NCI-H82 (cell line): ENCODE results near the gene VRK3.
A peak's percentile ranks its signal among the peaks of the same experiment; 100 is the strongest.
"Not testable (repeated sequence)": the region's sequence is repeated elsewhere in the genome, so short reads cannot be mapped to it uniquely, and the experiment has no call there.

Source experiments
- DNase-seq: peaks from one replicate; lab custom pipeline; 2025; lab: John Stamatoyannopoulos, UW

Gene VRK3, protein sequence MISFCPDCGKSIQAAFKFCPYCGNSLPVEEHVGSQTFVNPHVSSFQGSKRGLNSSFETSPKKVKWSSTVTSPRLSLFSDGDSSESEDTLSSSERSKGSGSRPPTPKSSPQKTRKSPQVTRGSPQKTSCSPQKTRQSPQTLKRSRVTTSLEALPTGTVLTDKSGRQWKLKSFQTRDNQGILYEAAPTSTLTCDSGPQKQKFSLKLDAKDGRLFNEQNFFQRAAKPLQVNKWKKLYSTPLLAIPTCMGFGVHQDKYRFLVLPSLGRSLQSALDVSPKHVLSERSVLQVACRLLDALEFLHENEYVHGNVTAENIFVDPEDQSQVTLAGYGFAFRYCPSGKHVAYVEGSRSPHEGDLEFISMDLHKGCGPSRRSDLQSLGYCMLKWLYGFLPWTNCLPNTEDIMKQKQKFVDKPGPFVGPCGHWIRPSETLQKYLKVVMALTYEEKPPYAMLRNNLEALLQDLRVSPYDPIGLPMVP

DNA sequence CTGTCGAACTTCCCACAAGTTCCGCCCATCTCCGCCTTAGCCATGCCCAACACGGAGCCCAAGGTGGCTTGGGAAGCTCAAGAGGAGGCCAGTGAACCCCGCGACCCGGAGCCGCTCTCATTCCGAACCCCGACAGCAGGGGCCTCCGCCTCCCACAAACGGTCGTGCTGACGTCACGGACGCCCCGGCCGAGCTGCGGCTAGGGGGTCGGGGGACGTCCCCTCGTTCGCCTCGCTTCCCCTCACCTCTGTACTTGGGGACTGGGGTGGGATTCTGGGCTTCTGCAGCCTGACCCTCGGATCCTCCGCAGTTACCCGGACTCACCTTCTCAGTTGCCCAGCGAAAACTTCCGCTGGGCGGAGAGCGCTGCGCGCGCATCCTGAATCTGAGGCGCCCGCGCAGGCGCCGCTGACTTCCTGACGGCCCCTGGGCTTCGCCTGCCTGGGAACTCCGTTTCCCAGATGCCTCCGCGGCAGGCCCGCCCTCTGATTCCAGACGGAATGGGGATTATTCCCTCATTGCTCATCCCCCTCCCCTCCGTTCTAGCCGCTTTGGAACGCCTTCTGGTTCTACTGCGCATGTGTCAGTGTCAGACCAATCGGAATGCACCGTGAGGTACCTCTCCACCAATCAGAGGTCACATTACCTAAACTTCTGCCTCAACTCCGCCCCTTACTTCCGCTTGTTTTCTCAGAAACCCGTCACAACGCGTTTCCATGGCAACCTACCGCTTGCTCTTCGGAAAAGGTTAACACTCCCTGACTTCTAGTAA lies at the start of gene VRK3:
Gene VRK3 (minus strand): TSS at position 351 of the 772 bp plus-strand sequence. CDS start 9,210 bp downstream, outside the sequence.
- DNase-seq, result peak; percentile 100

DNA sequence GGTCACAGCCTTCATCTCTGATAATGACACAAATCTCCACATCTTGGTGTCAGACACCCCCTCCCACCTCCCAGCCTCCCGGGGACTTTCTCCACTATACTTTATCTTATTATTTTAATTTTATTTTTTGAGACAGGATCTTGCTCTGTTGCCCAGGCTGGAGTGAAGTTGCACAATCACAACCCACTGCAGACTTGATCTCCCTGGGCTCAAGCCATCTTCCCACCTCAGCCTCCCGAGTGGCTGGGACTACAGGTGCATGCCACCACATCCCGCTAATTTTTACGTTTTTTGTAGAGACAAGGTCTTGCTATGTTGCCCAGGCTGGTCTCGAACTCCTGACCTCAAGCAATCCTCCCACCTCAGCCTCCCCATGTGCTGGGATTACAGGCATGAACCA lies 43.2 kb upstream of the VRK3 start:
- not testable (repeated sequence) for DNase-seq

- no peak for DNase-seq
Measured at GRCh38 chr19:50067575-50067974, 42.4 kb upstream of the VRK3 start.

- no peak for DNase-seq
Measured at GRCh38 chr19:50065938-50066337, 40.8 kb upstream of the VRK3 start.

- no peak for DNase-seq
Measured at GRCh38 chr19:50061650-50062049, 36.5 kb upstream of the VRK3 start.

GRCh38 chr19:50060107-50060506 lies 34.9 kb upstream of the VRK3 start:
- no peak for DNase-seq

DNA sequence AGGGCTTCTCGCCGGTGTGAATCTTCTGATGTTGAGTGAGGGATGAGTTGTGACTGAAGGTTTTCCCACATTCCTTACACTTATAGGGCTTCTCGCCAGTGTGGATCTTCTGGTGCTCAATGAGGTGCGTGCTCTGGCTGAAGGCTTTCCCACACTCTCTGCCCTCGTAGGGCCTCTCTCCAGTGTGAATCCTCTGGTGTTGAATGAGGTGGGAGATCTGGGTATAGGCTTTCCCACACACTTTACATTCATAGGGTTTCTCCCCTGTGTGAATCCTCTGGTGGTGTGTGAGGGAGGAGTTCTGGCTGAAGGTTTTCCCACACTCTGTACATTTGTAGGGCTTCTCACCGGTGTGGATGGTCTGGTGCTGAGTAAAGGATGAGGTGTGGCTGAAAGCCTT lies 33.9 kb upstream of the VRK3 start:
- DNase-seq, result no peak

DNA sequence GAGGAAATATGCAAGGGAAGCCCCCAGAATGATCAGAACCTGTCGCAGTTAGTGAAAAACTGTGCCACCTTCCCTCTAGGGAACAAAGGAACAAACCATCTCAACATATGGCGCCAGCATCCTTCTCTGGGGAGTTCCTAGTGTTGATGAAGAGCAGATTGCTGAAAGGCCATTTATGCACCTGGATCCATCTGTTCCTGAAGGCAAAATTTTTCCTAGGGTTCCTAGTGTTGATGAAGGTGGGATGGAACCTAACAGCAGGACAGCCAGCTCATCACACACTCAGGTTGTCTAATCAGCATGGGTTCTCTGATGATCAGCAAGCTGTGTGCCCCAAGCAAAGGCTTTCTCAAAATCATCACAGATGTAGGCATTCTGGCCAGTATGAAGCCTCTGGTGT lies 33.3 kb upstream of the VRK3 start:
- no peak for DNase-seq

DNA sequence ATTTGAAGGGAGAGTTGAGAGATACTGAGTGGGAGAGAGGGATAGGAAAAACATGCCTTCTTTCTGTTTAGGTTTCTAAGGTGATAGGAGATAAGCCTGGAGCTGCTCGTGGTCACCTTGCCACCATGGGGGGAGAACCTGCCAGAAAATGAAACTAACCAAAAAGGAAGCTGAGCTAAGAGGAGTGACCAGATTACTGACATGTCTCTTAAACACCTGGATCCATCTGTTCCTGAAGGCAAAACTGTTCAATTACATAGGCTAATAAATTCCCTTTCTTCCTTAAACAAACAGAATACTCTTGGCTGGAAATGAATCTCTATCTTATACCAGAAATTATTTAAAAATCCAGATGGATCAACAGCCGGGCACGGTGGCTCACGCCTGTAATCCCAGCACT lies 27.9 kb upstream of the VRK3 start:
- DNase-seq, result no peak

DNA sequence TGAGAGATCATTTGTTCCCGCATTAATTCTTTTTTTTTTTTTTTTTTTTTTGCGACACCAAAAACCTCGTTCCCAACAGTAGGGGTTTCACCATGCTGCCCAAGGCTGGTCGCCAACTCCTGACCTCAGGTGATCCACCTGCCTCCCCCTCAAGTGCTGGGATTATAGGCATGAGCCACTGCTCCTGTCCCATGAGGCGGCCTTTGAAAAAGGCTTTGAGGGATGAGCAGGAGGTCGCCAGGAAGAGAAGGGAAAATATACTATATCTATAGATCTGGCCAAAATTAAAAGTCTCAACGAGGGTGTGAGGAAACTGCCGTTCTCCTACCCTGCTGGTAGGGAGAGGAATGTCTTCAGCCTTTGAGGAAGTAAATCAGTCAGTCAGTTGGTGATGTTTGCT lies 26.8 kb upstream of the VRK3 start:
- DNase-seq, result no peak

DNA sequence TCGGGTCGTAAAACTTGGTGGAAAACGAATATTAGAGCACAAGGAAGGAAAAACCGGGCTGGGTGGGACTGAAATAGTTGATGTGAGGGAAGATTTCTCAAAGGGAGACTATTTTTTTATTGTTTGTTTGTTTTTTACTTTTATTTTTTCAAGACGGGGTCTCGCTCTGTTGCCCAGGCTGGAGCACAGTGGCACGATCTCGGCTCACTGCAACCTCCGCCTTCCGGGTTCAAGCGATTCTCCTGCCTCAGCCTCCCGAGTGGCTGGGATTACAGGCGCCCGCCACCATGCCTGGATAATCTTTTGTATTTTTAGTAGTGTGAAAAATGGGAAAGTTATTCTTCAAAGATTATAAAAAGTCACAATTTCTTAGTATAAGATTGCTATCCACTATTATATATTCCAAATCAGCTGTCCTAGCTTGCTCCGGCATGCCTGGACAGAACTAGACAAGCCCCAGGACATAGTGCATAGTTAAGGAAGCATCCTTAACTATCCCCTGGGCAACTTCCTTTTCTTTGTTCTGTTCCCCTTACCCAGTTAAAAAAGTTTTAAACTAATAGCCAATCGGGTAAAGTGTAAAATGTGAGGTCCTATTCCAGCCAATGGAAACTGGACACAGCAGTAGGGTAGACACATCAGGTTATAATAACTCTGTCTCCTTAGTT lies 26.2 kb upstream of the VRK3 start:
- not testable (repeated sequence) for DNase-seq

DNA sequence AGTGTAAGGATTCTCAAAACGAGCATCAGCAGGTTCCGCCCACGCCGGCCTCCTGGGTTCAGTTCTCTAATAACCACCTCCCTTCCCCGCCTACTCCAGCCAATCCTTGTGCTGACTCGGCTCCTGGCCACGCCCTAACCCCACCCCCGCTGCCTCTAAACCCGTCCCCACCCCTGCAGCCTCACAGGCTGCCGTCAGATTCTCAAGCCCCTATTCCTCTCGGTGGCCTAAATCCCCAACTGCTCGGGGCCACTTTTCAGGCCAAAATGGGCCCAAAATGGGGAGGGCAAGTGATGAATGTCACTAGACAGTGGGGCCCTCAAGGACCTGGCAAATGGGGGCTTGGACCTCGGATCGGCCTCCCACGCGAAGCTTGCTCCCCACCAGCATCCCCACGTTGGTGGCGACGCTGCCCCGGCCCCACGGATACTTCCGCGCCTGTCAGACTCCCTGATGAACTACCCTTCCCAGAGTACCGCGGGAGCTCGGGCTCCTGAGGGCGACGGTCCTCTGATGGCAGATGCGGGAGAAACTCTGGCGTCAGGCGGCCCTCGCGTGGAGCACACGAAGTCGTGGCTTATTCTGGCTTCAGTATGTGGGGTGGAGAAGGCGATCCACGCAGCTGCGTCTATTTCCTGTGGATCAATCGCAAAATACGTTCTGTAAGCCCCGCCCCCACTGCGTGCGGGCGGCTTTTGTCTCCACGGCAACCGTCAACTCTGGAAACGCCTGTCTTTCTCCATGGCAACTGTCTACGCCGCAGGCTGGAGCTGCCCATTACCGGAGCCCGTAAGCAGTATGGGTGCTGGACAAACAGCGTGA lies 25.4 kb upstream of the VRK3 start:
- peak; percentile 84 for DNase-seq

DNA sequence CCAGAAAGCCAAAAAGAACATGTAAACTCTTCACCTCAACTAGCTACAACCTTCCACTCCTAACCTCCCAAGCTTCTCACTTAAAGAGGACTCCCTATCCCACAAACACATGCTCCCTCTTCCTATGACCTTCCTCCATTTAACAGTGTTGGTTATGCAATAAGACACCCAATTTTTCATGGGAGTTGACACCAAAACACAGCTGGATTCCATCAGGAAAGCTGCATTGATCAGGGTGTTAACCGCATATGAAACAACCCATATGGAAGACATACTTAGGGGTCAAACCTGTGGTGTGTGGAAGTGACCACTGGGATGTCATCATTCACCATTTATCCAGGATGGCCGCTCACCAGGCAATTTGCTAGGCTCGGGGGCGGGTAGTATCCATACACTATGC lies 22.5 kb upstream of the VRK3 start:
- no peak for DNase-seq

DNA sequence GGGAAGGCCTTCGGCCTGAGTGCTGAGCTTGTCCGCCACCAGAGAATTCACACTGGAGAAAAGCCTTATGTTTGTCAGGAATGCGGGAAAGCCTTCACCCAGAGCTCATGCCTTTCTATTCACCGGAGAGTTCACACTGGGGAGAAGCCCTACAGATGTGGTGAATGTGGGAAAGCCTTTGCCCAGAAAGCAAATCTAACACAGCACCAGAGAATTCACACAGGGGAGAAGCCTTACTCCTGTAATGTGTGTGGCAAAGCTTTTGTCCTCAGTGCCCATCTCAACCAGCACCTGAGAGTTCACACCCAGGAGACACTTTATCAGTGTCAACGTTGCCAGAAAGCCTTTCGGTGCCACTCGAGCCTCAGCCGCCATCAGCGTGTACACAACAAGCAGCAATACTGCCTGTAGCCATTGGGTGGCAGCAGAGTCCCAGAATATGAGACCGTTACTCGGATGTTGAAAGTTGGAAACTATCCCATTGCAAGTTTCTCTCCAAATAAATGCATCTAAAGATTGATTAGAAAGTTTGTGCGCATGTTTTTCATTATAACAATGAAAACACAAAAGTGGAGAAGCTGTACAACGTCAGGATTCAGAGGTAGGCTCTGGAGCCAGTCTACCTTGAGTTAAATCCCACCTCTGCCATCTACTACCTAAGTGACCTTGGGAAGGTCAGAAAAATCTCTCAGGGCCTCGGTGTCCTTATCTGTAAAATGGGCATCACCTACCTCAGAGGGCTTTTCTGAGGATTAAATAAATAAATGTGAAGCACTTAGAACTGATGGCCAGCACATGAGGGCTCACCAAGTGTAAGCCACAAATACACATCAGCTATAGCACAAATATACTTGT lies 21.7 kb upstream of the VRK3 start:
- peak; percentile 12 for DNase-seq

- DNase-seq, result no peak
Measured at GRCh38 chr19:50044922-50045321, 19.8 kb upstream of the VRK3 start.

- DNase-seq, result no peak
Measured at GRCh38 chr19:50043967-50044366, 18.8 kb upstream of the VRK3 start.

GRCh38 chr19:50042363-50043024 lies 17.3 kb upstream of the VRK3 start:
- no peak for DNase-seq

GRCh38 chr19:50040967-50041366 lies 15.8 kb upstream of the VRK3 start:
- DNase-seq, result no peak

- no peak for DNase-seq
Measured at GRCh38 chr19:50039968-50040367, 14.8 kb upstream of the VRK3 start.

DNA sequence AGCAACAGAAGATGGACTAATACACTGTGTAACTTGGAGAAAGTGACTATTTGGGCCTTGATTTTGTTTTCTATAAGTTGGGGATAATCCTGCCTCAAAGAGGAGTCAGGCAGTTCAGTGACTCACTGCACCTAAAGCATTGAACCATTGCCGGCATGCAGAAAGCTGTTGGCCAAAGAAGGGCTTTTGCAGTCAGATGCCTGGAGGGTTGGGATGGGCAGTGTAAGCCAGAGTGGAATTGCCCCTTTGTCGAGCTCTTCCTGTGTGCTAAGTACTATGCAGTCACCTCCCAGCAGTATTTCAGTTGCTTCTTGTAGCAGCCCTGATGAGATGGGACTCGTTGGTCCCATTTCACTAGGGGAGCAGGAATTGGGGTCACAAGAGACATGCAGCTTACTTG lies 11.7 kb upstream of the VRK3 start:
- DNase-seq, result no peak
